ENCODE results near the gene TGFA. TPM values are rescaled to one million over a fixed set of nuclear protein-coding genes. Genes with fewer than 3 reads are reported as not detected.

The TGFA gene
- total RNA-seq, 1 experiment from 2014 or later = 50.1 TPM

GRCh38 chr2:70448041-70448440 is 105.6 kb downstream of the TGFA start:
- RAD21 ChIA-PET (ENCODE audit: low non-redundant PET in 1 of 2, low total read pairs in 2 of 2, uncharacterized antibody in 2 of 2, unreplicated experiment in 2 of 2) = no interaction called here
- ATAC-seq = no peak

More at GRCh38 chr2:70448041-70448440, 105.6 kb downstream of the TGFA start:
- no peaks in the 10 kb centered on the region for H3K79me2 ChIP-seq (ENCODE audit: insufficient read depth, low read length)
- no peaks in the 10 kb centered on the region for H3K4me1 ChIP-seq (ENCODE audit: control insufficient read depth in 1 of 2, insufficient read depth in 2 of 2, low read length in 2 of 2)
- no peak for TF ChIP-seq RAD21 (IDR thresholded peaks at IDR 0.05; ENCODE audit: low read depth)
- TF ChIP-seq REST (IDR thresholded peaks at IDR 0.05; ENCODE audit: low read depth) = no peak
- TF ChIP-seq FOSL1 (IDR thresholded peaks at IDR 0.05; ENCODE audit: low read depth) = no peak
- TF ChIP-seq EZH2 (IDR thresholded peaks at IDR 0.05) = no peak
- no peak for TF ChIP-seq ZNF274 (IDR thresholded peaks at IDR 0.05; ENCODE audit: low read depth, low read length)
- ChIA-PET POLR2A (no interaction called here), CTCF (no interaction called here)
- no peaks in the 10 kb centered on the region for H4K20me1 ChIP-seq (ENCODE audit: insufficient read depth)
- peaks cover 7 to 22% of the 10 kb centered on the region in 2 experiments for H3K36me3 ChIP-seq (ENCODE audit: control insufficient read depth in 1 of 2, insufficient read depth in 2 of 2, low read length in 2 of 2)
- BruUV-seq (replicated peaks) = no TSS peak
- no peaks in the 10 kb centered on the region for H3K9me2 ChIP-seq (ENCODE audit: insufficient read depth)
- no peak overlapping the region for H3K4me3 ChIP-seq (replicated peaks in 1 of 2; ENCODE audit: low read depth in 1 of 2, low read length in 2 of 2)
- H3K9ac ChIP-seq (ENCODE audit: low read length) = no peak overlapping the region
- intact Hi-C loops (cut with micrococcal nuclease) = no loop called here
- DNase-seq (ENCODE audit: low read depth, low spot score) = no peak
- H3K27me3 ChIP-seq (ENCODE audit: insufficient read depth, low read length) = no peaks in the 10 kb centered on the region
- no peaks in the 10 kb centered on the region for H3K9me3 ChIP-seq (ENCODE audit: control insufficient read depth in 1 of 2, insufficient read depth in 1 of 2, low read depth in 1 of 2, low read length in 2 of 2)
- H3K27ac ChIP-seq (ENCODE audit: low read depth, low read length) = no peak overlapping the region
- no peak overlapping the region for H3K4me2 ChIP-seq (ENCODE audit: low read length)
- H2AFZ ChIP-seq (ENCODE audit: low read depth, low read length, poor library complexity, severe bottlenecking) = no peak overlapping the region

Data from HCT116 (cell line).